ENCODE results near the gene NUDT16L1. TPM values are rescaled to one million over a fixed set of nuclear protein-coding genes. Genes with fewer than 3 reads are reported as not detected.

NUDT16L1 gene
- total RNA-seq, 2 experiments from 2014 or later: 14.9 to 15.9 TPM

Small RNA genes lying within 50 kb of the gene (microRNA-seq; reads per million reads assigned to microRNA genes)
- not detected for gene MIR6769A (ENCODE audit: borderline replicate concordance)

Small RNA genes lying within 50 kb of the gene (small RNA-seq; reads per million reads assigned to genes)
- gene MIR6769A: not detected

Other genes with a start within 250 kb of the NUDT16L1 start
- 92.8 and 113 TPM in 2 replicates for gene NMRAL1, start 218.9 kb upstream of the NUDT16L1 start, total RNA-seq (2014; rRNA removed; shearing (Covaris generic))
- gene NMRAL1, start 218.9 kb upstream of the NUDT16L1 start, total RNA-seq (2022): 114 and 139 TPM in 2 replicates
- 46.0 and 55.2 TPM in 2 replicates for gene HMOX2, start 217.2 kb upstream of the NUDT16L1 start, total RNA-seq (2014; rRNA removed; shearing (Covaris generic))
- gene HMOX2, start 217.2 kb upstream of the NUDT16L1 start, total RNA-seq (2022): 37.0 and 39.5 TPM in 2 replicates
- gene CDIP1, start 154.8 kb upstream of the NUDT16L1 start, total RNA-seq (2014; rRNA removed; shearing (Covaris generic)): 13.5 and 15.5 TPM in 2 replicates
- gene CDIP1, start 154.8 kb upstream of the NUDT16L1 start, total RNA-seq (2022): 33.2 and 34.2 TPM in 2 replicates
- 0.08 and 0.13 TPM in 2 replicates for gene C16orf96, start 137.2 kb upstream of the NUDT16L1 start, total RNA-seq (2014; rRNA removed; shearing (Covaris generic))
- 0.27 and 0.37 TPM in 2 replicates for gene C16orf96, start 137.2 kb upstream of the NUDT16L1 start, total RNA-seq (2022)
- gene UBALD1, start 78.7 kb upstream of the NUDT16L1 start, total RNA-seq (2014; rRNA removed; shearing (Covaris generic)): 11.1 and 12.6 TPM in 2 replicates
- gene UBALD1, start 78.7 kb upstream of the NUDT16L1 start, total RNA-seq (2022): 34.1 and 34.9 TPM in 2 replicates
- 14.1 and 14.3 TPM in 2 replicates for gene MGRN1, start 68.7 kb upstream of the NUDT16L1 start, total RNA-seq (2014; rRNA removed; shearing (Covaris generic))
- gene MGRN1, start 68.7 kb upstream of the NUDT16L1 start, total RNA-seq (2022): 43.1 and 45.4 TPM in 2 replicates
- 17.6 and 19.5 TPM in 2 replicates for gene ANKS3, start 40.7 kb downstream of the NUDT16L1 start, total RNA-seq (2014; rRNA removed; shearing (Covaris generic))
- 21.7 and 25.4 TPM in 2 replicates for gene ANKS3, start 40.7 kb downstream of the NUDT16L1 start, total RNA-seq (2022)
- 0.36 and 0.38 TPM in 2 replicates for gene DNAAF8, start 41.0 kb downstream of the NUDT16L1 start, total RNA-seq (2014; rRNA removed; shearing (Covaris generic))
- gene DNAAF8, start 41.0 kb downstream of the NUDT16L1 start, total RNA-seq (2022): 1.1 TPM in 1 of 2 replicates, not detected in the other
- 12.9 and 16.1 TPM in 2 replicates for gene ZNF500, start 73.6 kb downstream of the NUDT16L1 start, total RNA-seq (2014; rRNA removed; shearing (Covaris generic))
- gene ZNF500, start 73.6 kb downstream of the NUDT16L1 start, total RNA-seq (2022): 23.9 and 28.8 TPM in 2 replicates
- gene SEPTIN12, start 94.8 kb downstream of the NUDT16L1 start, total RNA-seq (2014; rRNA removed; shearing (Covaris generic)): not detected in 2 replicates
- not detected in 2 replicates for gene SEPTIN12, start 94.8 kb downstream of the NUDT16L1 start, total RNA-seq (2022)
- gene SMIM22, start 101.8 kb downstream of the NUDT16L1 start, total RNA-seq (2014; rRNA removed; shearing (Covaris generic)): not detected in 2 replicates
- gene SMIM22, start 101.8 kb downstream of the NUDT16L1 start, total RNA-seq (2022): not detected in 2 replicates
- 2.9 and 6.3 TPM in 2 replicates for gene ROGDI, start 109.1 kb downstream of the NUDT16L1 start, total RNA-seq (2014; rRNA removed; shearing (Covaris generic))
- 7.1 and 7.6 TPM in 2 replicates for gene ROGDI, start 109.1 kb downstream of the NUDT16L1 start, total RNA-seq (2022)
- gene GLYR1, start 153.7 kb downstream of the NUDT16L1 start, total RNA-seq (2014; rRNA removed; shearing (Covaris generic)): 48.4 and 54.4 TPM in 2 replicates
- gene GLYR1, start 153.7 kb downstream of the NUDT16L1 start, total RNA-seq (2022): 95.6 and 113 TPM in 2 replicates
- gene UBN1, start 153.9 kb downstream of the NUDT16L1 start, total RNA-seq (2014; rRNA removed; shearing (Covaris generic)): 35.8 and 37.2 TPM in 2 replicates
- 53.0 and 53.3 TPM in 2 replicates for gene UBN1, start 153.9 kb downstream of the NUDT16L1 start, total RNA-seq (2022)
- not detected in 2 replicates for gene PPL, start 243.6 kb downstream of the NUDT16L1 start, total RNA-seq (2014; rRNA removed; shearing (Covaris generic))
- not detected in 2 replicates for gene PPL, start 243.6 kb downstream of the NUDT16L1 start, total RNA-seq (2022)